Activated CD8-positive, alpha-beta memory T cell treated with anti-CD3 and anti-CD28 coated beads, Interleukin-2, amount 10 ng/mL, durations not matched to agents 7 days and 5 days (primary cell): ENCODE measurements around the gene GPR158. TPM values are rescaled to one million over a fixed set of nuclear protein-coding genes. Genes with fewer than 3 reads are reported as not detected.
A peak's percentile ranks its signal among the peaks of the same experiment; 100 is the strongest.

ENCODE experiments used
- ATAC-seq: fragments of 150-1000 bp; cut with Tn5 transposase; one replicate; pipeline ENCODE4 v1.10.0; 2021; ENCODE audit warnings: moderate library complexity
- CTCF ChIA-PET: fragments of 350-600 bp; sonication (Branson Sonifier 250); formaldehyde crosslinking; loops from one replicate; lab custom pipeline; 2021; ENCODE audit warnings: antibody characterized with exemption; lab: Charles Lee
- DNase-seq: peaks from one replicate; pipeline ENCODE4 v3.0.0-alpha.2; 2020
- H3K27ac Mint-ChIP-seq: one replicate; pipeline ENCODE4 v1.8.0; 2021; ENCODE audit warnings: mild to moderate bottlenecking, mixed read lengths
- H3K27me3 Mint-ChIP-seq: one replicate; pipeline ENCODE4 v1.8.0; 2021; ENCODE audit warnings: mixed read lengths
- H3K36me3 Mint-ChIP-seq: one replicate; pipeline ENCODE4 v1.8.0; 2021; ENCODE audit warnings: mild to moderate bottlenecking, mixed read lengths
- H3K4me1 Mint-ChIP-seq: one replicate; pipeline ENCODE4 v1.8.0; 2021; ENCODE audit warnings: mixed read lengths
- H3K4me3 Mint-ChIP-seq: one replicate; pipeline ENCODE4 v1.8.0; 2021; ENCODE audit warnings: mild to moderate bottlenecking, moderate library complexity, mixed read lengths
- H3K9me3 Mint-ChIP-seq: one replicate; pipeline ENCODE4 v1.8.0; 2022; ENCODE audit warnings: low read depth, mixed read lengths
- total RNA-seq, 2 experiments: library from RNA; stranded (reverse); gene quantifications; one replicate each; pipeline ENCODE4 v1.2.3, GENCODE V29; 2021

GPR158 gene
- total RNA-seq, 2 experiments from 2014 or later: not detected

DNA sequence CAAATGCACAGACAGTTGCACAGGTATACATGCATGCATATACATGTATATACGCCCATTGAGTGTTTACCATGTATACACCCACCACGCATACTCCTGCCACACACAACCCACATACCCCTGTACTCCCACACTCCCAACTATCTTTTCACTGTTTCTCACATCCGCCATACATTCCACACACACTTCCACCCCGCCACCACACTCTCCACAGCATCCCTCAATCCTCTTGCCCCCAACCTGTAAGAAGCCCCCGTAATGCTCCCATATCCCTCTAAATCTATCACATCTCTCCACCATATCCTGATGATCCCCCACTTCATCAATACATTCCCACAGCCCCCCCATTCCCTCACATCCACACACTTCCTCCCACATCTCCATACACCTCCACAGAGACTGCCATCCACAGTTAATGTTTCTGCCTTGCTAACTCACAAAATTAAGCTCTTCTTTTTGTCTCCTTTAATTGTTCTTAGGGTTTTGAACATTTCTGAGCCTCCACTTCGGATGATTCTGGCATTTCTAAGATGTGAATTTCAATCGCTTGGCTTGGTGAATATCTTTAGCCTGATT is 47.4 kb downstream of the GPR158 start:
- CTCF ChIA-PET: no interaction called here
- H3K27ac Mint-ChIP-seq: no peak overlapping the region
- ATAC-seq (no peak), DNase-seq (no peak)
- no peak overlapping the region for H3K4me3 Mint-ChIP-seq
- H3K4me1 Mint-ChIP-seq: no peaks in the 10 kb centered on the region
- no peaks in the 10 kb centered on the region for H3K9me3 Mint-ChIP-seq
- no peaks in the 10 kb centered on the region for H3K27me3 Mint-ChIP-seq
- no peaks in the 10 kb centered on the region for H3K36me3 Mint-ChIP-seq

DNA sequence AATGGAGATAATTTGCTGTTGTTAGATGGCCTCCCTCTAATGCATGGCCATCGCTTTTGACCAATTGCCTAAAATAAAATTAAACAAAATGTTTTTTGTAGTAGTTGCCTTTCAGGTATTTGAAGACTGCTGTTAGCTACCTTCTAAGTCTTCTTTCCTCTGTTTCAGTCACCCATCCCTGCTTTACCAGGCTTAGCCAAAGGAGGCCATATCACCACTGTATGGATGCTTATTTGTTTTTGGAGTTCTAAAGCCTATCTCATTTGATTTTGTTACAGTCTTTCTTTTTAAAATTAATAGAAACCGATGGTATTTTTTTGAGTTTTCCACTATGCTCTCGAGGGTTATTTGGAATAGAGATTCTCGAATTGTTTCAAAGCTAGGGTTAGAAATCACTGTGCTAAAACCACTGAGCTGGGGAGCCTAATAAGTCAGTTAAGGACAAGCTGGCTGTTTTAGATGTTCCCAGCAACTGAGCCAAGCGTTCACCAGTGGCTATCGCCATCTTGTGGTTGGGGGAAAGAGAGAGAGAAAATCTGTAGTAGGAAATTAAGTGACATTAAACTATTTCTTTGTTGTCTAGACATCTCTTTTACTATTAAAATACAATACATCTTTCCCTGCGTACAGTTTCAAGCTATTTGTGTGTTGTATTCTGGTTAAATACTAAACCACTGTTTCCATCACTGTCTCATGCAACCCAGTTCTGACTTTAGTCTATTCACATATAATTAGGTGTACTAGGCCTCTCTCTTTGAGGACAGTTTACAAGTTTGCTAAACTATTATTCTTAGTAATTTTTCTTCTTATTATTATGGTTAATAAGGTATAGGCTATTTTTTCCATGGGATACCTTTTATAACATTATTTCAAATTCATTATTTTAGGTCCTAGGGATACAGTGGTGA is 52.2 kb downstream of the GPR158 start:
- CTCF ChIA-PET: interaction anchor here (0.8 to 1.2 kb wide), 3 partner anchors 9 to 114 kb away, joined by 3 to 5 read pairs (median 3); no protein-coding TSS in a partner anchor

GRCh38 chr10:25231751-25232150 is 57.0 kb downstream of the GPR158 start:
- Mint-ChIP-seq H3K4me1 (no peaks in the 10 kb centered on the region), H3K27ac (no peak overlapping the region), H3K4me3 (no peak overlapping the region), H3K36me3 (no peaks in the 10 kb centered on the region), H3K9me3 (peaks cover 2% of the 10 kb centered on the region), H3K27me3 (no peaks in the 10 kb centered on the region)
- ATAC-seq (no peak), DNase-seq (no peak)
- CTCF ChIA-PET: no interaction called here

More for the DNA sequence above, 52.2 kb downstream of the GPR158 start:
- DNase-seq: peak; percentile 41
- no peaks in the 10 kb centered on the region for H3K9me3 Mint-ChIP-seq
- no peak for ATAC-seq
- H3K4me3 Mint-ChIP-seq: no peak overlapping the region
- H3K36me3 Mint-ChIP-seq: no peaks in the 10 kb centered on the region
- H3K27ac Mint-ChIP-seq: no peak overlapping the region
- H3K27me3 Mint-ChIP-seq: no peaks in the 10 kb centered on the region
- no peaks in the 10 kb centered on the region for H3K4me1 Mint-ChIP-seq

DNA sequence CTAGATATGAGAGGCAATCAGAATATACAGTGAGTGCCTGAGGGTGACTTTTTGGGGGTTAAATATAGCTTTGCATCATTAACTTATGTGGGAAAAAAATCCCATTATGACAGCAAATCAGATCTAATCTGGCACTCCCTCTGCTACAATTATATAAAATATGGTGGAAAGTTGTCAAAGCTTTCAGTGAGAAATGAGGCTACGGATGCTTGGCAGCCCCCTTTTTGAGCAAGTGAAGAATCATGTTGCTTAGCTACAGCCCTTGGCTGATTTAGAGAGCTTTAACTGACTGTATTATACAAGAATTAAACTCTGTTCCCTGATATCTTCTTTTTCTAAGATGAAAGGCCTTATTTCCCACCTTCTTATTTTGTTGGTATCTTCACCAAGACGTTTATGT is 57.4 kb downstream of the GPR158 start:
- Mint-ChIP-seq H3K4me1 (no peaks in the 10 kb centered on the region), H3K9me3 (peaks cover 2% of the 10 kb centered on the region), H3K27me3 (no peaks in the 10 kb centered on the region), H3K36me3 (no peaks in the 10 kb centered on the region), H3K27ac (no peak overlapping the region), H3K4me3 (no peak overlapping the region)
- no peak for ATAC-seq
- DNase-seq: no peak
- CTCF ChIA-PET: no interaction called here

GRCh38 chr10:25245165-25245564 is 70.4 kb downstream of the GPR158 start:
- Mint-ChIP-seq H3K27me3 (no peaks in the 10 kb centered on the region), H3K4me1 (no peaks in the 10 kb centered on the region), H3K27ac (no peak overlapping the region), H3K4me3 (no peak overlapping the region), H3K36me3 (no peaks in the 10 kb centered on the region), H3K9me3 (no peaks in the 10 kb centered on the region)
- CTCF ChIA-PET: no interaction called here
- no peak for ATAC-seq
- DNase-seq: no peak

DNA sequence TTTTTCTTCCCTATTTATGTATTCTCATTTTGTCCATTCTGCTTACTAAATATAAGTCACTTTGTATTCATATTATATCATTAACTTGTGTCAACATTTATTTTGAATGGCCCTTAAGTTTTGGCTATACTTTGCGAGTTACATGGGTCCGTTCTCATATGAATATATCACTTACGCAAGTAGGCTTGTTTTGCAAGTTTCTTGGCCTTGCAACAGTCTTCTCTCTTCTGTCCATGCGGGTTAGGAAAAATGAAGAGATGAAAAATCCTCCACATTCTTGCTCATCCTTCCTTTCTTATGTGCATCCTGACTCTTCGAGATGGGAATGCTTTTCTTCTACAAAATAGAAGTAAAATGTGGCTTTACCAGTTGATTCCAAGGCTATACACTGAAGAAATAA is 82.8 kb downstream of the GPR158 start:
- CTCF ChIA-PET: no interaction called here
- no peaks in the 10 kb centered on the region for H3K9me3 Mint-ChIP-seq
- no peak overlapping the region for H3K27ac Mint-ChIP-seq
- no peaks in the 10 kb centered on the region for H3K4me1 Mint-ChIP-seq
- DNase-seq: no peak
- H3K4me3 Mint-ChIP-seq: no peak overlapping the region
- ATAC-seq: no peak
- no peaks in the 10 kb centered on the region for H3K27me3 Mint-ChIP-seq
- no peaks in the 10 kb centered on the region for H3K36me3 Mint-ChIP-seq

GRCh38 chr10:25261110-25261509 is 86.3 kb downstream of the GPR158 start:
- Mint-ChIP-seq H3K4me3 (no peak overlapping the region), H3K36me3 (no peaks in the 10 kb centered on the region), H3K4me1 (no peaks in the 10 kb centered on the region), H3K9me3 (no peaks in the 10 kb centered on the region), H3K27ac (no peak overlapping the region), H3K27me3 (no peaks in the 10 kb centered on the region)
- ATAC-seq: no peak
- CTCF ChIA-PET: no interaction called here
- no peak for DNase-seq

DNA sequence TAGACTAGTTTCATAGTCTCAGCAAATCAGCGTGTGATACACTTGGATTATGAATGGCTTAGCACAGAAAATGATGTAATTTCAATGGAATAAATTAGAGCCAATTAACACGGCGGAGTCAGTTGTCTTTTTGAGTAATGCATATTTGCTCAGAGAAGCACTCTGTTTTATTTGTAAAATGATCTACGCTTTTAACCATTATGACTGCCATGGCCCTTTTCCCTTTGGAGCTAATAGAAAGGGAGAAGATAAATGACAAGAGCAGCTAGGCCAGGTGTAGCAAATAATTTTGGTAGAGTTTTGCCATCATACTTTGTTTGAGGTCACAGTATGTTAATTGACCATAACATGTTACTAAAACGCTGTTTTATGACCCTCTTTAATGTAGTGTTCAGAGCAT is 86.8 kb downstream of the GPR158 start:
- ATAC-seq (no peak), DNase-seq (no peak)
- Mint-ChIP-seq H3K4me3 (no peak overlapping the region), H3K4me1 (no peaks in the 10 kb centered on the region), H3K27me3 (no peaks in the 10 kb centered on the region), H3K36me3 (no peaks in the 10 kb centered on the region), H3K9me3 (no peaks in the 10 kb centered on the region), H3K27ac (no peak overlapping the region)
- CTCF ChIA-PET: no interaction called here

GRCh38 chr10:25263931-25264330 is 89.1 kb downstream of the GPR158 start:
- H3K27ac Mint-ChIP-seq: no peak overlapping the region
- DNase-seq: no peak
- no peak overlapping the region for H3K4me3 Mint-ChIP-seq
- H3K9me3 Mint-ChIP-seq: no peaks in the 10 kb centered on the region
- H3K36me3 Mint-ChIP-seq: no peaks in the 10 kb centered on the region
- ATAC-seq: no peak
- CTCF ChIA-PET: no interaction called here
- no peaks in the 10 kb centered on the region for H3K4me1 Mint-ChIP-seq
- no peaks in the 10 kb centered on the region for H3K27me3 Mint-ChIP-seq

GRCh38 chr10:25278180-25278579 is 103.4 kb downstream of the GPR158 start:
- DNase-seq (no peak), ATAC-seq (no peak)
- Mint-ChIP-seq H3K36me3 (no peaks in the 10 kb centered on the region), H3K27ac (no peak overlapping the region), H3K4me1 (no peaks in the 10 kb centered on the region), H3K9me3 (peaks cover 13% of the 10 kb centered on the region), H3K27me3 (no peaks in the 10 kb centered on the region), H3K4me3 (no peak overlapping the region)
- CTCF ChIA-PET: no interaction called here

- Mint-ChIP-seq H3K4me3 (no peak overlapping the region), H3K36me3 (no peaks in the 10 kb centered on the region), H3K9me3 (peaks cover 16% of the 10 kb centered on the region), H3K27ac (no peak overlapping the region), H3K4me1 (no peaks in the 10 kb centered on the region), H3K27me3 (no peaks in the 10 kb centered on the region)
- DNase-seq: no peak
- no peak for ATAC-seq
- CTCF ChIA-PET: no interaction called here
Observed at GRCh38 chr10:25280076-25280475, 105.3 kb downstream of the GPR158 start.

DNA sequence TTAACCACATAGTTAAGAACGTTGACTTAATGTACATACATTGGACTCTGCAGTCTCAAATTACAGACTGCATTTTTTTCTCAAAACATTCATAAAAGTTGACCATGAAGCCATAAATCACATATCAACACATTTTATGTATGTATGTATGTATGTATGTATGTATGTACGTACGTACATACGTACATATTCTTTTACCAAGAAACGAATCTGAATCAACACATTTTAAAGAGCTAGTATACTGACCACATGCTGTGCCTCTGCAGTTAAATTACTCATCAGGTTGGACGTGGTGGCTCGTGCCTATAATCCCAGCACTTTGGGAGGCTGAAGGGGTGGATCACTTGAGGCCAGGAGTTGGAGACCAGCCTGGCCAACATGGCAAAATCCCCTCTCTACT is 105.8 kb downstream of the GPR158 start:
- DNase-seq (no peak), ATAC-seq (no peak)
- Mint-ChIP-seq H3K27ac (no peak overlapping the region), H3K9me3 (peaks cover 18% of the 10 kb centered on the region), H3K27me3 (no peaks in the 10 kb centered on the region), H3K4me3 (no peak overlapping the region), H3K4me1 (no peaks in the 10 kb centered on the region), H3K36me3 (no peaks in the 10 kb centered on the region)
- CTCF ChIA-PET: no interaction called here

GRCh38 chr10:25285809-25286208 is 111.0 kb downstream of the GPR158 start:
- DNase-seq (no peak), ATAC-seq (no peak)
- H3K4me1 Mint-ChIP-seq: no peaks in the 10 kb centered on the region
- H3K4me3 Mint-ChIP-seq: no peak overlapping the region
- H3K9me3 Mint-ChIP-seq: peaks cover 5% of the 10 kb centered on the region
- H3K27me3 Mint-ChIP-seq: no peaks in the 10 kb centered on the region
- CTCF ChIA-PET: no interaction called here
- H3K36me3 Mint-ChIP-seq: no peaks in the 10 kb centered on the region
- no peak overlapping the region for H3K27ac Mint-ChIP-seq

DNA sequence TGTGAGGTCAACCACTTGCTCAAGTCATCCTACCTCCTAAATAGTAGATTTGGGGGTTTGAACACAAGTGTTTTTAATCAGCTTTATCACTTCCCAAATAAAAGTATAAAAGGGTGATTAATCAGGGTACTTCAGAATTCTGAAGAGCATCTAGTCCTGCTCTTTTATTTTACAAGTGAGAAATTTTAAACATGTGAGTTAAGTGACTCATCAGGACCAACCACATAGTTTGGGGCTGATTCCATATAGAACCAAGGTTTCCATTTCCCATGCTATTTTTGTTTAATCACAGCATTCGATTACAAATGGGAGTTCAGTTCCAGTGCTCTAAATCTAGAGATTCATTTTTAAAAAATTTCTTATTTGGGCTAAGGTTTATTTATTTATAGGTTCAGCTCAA is 113.4 kb downstream of the GPR158 start:
- Mint-ChIP-seq H3K4me1 (no peaks in the 10 kb centered on the region), H3K27me3 (no peaks in the 10 kb centered on the region), H3K9me3 (peaks cover 5% of the 10 kb centered on the region), H3K4me3 (no peak overlapping the region), H3K36me3 (no peaks in the 10 kb centered on the region), H3K27ac (no peak overlapping the region)
- ATAC-seq (no peak), DNase-seq (no peak)
- CTCF ChIA-PET: no interaction called here
